IPS-15b (cell line): ENCODE measurements around the gene PVALEF.
"Not testable (repeated sequence)": the region's sequence is repeated elsewhere in the genome, so short reads cannot be mapped to it uniquely, and the experiment has no call there.

Experiments used
- H3K27me3 ChIP-seq: one replicate; pipeline ENCODE4 v1.6.1; 2013; ENCODE audit warnings: low read length; ENCODE audit not compliant: control insufficient read depth, insufficient read depth
- H3K36me3 ChIP-seq: one replicate; pipeline ENCODE4 v1.6.1; 2013; ENCODE audit warnings: low read length; ENCODE audit not compliant: control insufficient read depth, insufficient read depth
- H3K4me1 ChIP-seq: one replicate; pipeline ENCODE4 v1.6.1; 2013; ENCODE audit warnings: mild to moderate bottlenecking, low read length; ENCODE audit not compliant: control insufficient read depth, insufficient read depth
- H3K4me3 ChIP-seq: one replicate; pipeline ENCODE4 v1.5.1; 2013; ENCODE audit warnings: low read depth, low read length
- H3K9ac ChIP-seq: one replicate; pipeline ENCODE4 v1.6.1; 2013; ENCODE audit warnings: low read depth, mild to moderate bottlenecking, low read length
- H3K9me3 ChIP-seq: one replicate; pipeline ENCODE4 v1.6.1; 2013; ENCODE audit warnings: mild to moderate bottlenecking, low read length; ENCODE audit not compliant: control insufficient read depth, insufficient read depth

PVALEF gene

DNA sequence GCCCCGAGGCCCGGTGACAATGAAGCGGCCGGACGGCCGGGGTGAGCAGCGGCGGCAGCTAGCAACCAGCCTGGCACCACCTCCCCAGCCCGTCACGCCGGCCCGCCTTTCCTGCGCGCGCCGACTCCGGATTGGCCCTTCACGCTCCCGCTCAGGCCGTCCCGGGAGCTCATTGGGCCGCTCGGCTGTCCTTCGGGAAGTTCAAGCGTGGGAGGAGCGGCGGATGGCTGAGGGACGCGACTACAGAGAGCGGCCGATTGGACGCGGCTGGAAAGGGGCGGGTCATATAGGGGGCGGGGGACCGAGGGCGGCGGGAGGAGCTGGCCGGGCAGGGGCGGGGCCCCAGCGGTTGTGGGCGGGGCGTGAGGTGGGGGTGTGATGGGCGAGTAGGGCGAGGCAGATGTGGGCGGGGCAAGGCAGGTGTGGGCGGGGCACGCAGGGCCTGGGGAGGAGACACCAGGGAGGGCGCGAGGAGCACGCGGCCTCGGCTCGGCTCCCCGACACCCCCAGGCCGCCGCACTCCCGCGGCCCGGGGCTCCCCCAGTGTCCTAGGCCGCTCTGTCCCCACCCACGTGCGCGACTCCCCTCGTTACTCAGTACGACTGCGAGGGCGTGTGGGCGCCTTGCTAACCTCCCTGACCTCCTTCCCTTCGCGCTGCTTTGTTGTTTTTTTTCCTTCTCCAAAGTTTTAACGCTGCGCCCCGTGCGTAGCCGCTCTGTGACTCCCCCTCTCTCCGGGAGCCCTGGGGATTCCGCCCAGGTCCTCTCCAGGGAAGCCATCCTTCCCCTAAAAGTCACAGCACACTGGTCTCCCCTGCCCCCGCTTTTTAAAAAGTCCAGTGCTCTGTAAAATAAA lies 57.8 kb downstream of the PVALEF start, which contains the start of gene CEP131:
TSS of gene CEP131 (minus strand) at position 60 of the 856 bp plus-strand sequence. CDS start 2,909 bp downstream, outside the sequence.
- Histone ChIP-seq H3K4me3 (peak within 1 kb of the TSS; percentile 71), H3K4me1 (peaks cover 6% of the 10 kb centered on the region), H3K9ac (no peak within 1 kb of the TSS), H3K27me3 (peaks cover 6% of the 10 kb centered on the region), H3K36me3 (peaks cover 8% of the 10 kb centered on the region), H3K9me3 (no peaks in the 10 kb centered on the region)

GRCh38 chr17:81223762-81224130 lies 58.4 kb downstream of the PVALEF start:
- peak overlapping the region; percentile 56 for H3K4me3 ChIP-seq
- H3K9ac ChIP-seq, result no peak overlapping the region

DNA sequence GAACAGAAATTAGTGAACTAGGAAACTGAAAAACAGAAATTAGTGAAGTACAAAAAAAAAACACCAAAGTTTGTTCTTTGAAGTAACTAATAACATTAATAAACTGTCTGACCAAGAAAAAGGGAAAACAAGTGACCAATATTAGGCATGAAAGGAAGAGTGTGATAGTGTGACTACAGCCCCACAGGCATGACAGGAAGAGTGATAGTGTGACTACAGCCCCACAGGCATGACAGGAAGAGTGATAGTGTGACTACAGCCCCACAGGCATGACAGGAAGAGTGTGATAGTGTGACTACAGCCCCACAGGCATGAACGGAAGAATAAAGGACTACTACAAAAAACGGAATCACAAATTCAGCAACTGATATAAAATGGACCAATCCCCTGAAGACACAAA lies 62.3 kb downstream of the PVALEF start:
- not testable (repeated sequence) for H3K9ac ChIP-seq, H3K4me3 ChIP-seq, H3K4me1 ChIP-seq, H3K27me3 ChIP-seq, H3K9me3 ChIP-seq
- peaks cover 16% of the 10 kb centered on the region for H3K36me3 ChIP-seq

More at GRCh38 chr17:81223762-81224130, 58.4 kb downstream of the PVALEF start:
- peaks cover 6% of the 10 kb centered on the region for H3K4me1 ChIP-seq
- no peaks in the 10 kb centered on the region for H3K9me3 ChIP-seq
- peaks cover 6% of the 10 kb centered on the region for H3K27me3 ChIP-seq
- H3K36me3 ChIP-seq, result peaks cover 8% of the 10 kb centered on the region

GRCh38 chr17:81228420-81228819 lies 63.1 kb downstream of the PVALEF start:
- peaks cover 2% of the 10 kb centered on the region for H3K4me1 ChIP-seq
- no peak overlapping the region for H3K4me3 ChIP-seq

DNA sequence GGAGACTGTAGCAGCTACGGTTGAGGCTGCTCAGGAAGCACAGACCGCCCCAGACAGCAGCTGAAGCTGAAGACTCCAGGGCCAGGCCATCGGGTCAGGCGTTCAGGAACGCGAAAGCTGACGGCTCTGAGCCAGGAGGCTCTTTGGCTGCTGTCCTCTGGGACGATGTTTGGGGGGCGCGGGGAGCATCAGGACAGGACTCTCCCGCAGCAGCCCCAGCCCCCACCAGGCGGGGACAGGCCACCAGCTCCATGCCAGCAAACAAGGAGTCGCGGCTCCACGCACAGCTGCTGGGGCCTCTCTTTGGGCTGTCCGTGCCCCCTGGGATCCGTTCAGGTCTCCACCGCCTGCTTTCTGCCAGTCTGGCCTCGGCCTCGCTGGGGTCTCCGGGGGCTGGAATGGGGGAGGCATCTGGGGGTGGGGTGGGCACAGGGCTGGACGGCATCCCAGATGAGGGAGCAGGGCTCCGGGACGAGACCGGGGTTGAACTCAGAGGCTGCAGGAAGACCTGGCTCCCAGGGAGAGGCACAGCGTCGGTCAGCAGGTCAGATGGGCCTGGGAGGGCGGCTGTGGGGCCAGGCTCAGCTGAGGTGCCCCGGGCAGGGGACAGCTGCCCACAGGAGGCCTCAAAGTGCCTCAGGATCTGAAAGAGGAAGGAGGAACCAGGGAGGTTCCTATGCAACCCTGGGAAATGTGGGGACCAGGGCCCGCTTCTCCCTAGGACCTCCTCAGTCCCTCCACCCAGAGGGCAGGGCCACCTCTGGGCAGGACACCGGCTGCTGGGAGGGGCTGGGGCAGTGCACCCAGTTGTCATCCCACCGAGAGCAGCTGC lies 63.7 kb downstream of the PVALEF start:
- no peaks in the 10 kb centered on the region for H3K9me3 ChIP-seq
- H3K27me3 ChIP-seq, result peaks cover 2% of the 10 kb centered on the region
- H3K4me3 ChIP-seq, result no peak overlapping the region
- H3K9ac ChIP-seq, result no peak overlapping the region
- peaks cover 21% of the 10 kb centered on the region for H3K36me3 ChIP-seq
- no peaks in the 10 kb centered on the region for H3K4me1 ChIP-seq

More at GRCh38 chr17:81228420-81228819, 63.1 kb downstream of the PVALEF start:
- Histone ChIP-seq H3K27me3 (peaks cover 6% of the 10 kb centered on the region), H3K36me3 (peaks cover 18% of the 10 kb centered on the region), H3K9ac (no peak overlapping the region), H3K9me3 (no peaks in the 10 kb centered on the region)

GRCh38 chr17:81229666-81229920 lies 64.3 kb downstream of the PVALEF start:
- Histone ChIP-seq H3K9me3 (no peaks in the 10 kb centered on the region), H3K9ac (no peak overlapping the region), H3K36me3 (peaks cover 21% of the 10 kb centered on the region), H3K4me1 (no peaks in the 10 kb centered on the region), H3K27me3 (no peaks in the 10 kb centered on the region), H3K4me3 (no peak overlapping the region)

DNA sequence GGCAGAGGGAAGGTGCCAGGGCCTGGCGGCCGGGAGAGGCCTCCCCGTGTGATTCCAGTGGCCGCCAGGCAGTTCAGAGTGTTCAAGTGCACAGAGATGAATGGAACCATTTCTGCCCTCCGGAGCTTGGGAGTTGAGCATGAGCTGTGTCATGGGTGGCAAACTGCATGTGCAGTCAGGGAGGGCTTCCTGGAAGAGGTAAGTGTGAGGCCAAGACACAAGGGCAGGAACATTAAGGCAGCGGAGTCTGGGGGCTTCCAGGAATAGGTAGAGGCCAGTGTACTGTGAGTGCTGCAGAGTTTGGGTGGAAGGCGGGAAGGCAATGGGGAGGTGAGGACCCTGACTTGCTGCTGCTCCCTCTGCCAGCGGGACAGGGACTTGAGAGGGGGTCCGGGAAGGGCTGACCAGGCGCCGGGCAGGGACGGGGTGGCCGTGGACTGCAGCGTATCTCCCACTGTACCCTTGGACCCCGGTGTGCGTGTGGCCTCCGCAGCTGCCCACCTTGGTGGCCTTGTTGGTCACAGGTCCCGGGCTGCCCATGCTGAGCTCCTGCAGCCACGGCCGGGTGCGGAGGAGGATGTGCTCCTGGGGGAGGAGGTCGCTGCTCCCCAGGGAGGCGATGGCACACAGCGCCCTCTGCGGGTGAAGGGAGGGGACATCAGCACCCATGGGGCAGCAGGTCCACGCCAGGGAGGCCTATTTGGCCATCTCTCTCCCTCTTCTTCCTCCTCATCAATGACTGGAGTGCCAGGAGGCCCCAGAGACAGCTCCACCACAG lies 64.9 kb downstream of the PVALEF start:
- H3K36me3 ChIP-seq, result peaks cover 21% of the 10 kb centered on the region
- H3K4me3 ChIP-seq, result no peak overlapping the region
- H3K9me3 ChIP-seq, result no peaks in the 10 kb centered on the region
- H3K4me1 ChIP-seq, result no peaks in the 10 kb centered on the region
- H3K9ac ChIP-seq, result no peak overlapping the region
- H3K27me3 ChIP-seq, result no peaks in the 10 kb centered on the region

GRCh38 chr17:81231121-81231645 lies 65.9 kb downstream of the PVALEF start:
- Histone ChIP-seq H3K9ac (no peak overlapping the region), H3K9me3 (no peaks in the 10 kb centered on the region), H3K4me3 (no peak overlapping the region), H3K36me3 (peaks cover 21% of the 10 kb centered on the region), H3K27me3 (no peaks in the 10 kb centered on the region), H3K4me1 (no peaks in the 10 kb centered on the region)

GRCh38 chr17:81231766-81232581 lies 66.7 kb downstream of the PVALEF start:
- Histone ChIP-seq H3K9ac (no peak overlapping the region), H3K9me3 (no peaks in the 10 kb centered on the region), H3K27me3 (no peaks in the 10 kb centered on the region), H3K4me1 (no peaks in the 10 kb centered on the region), H3K4me3 (no peak overlapping the region), H3K36me3 (peaks cover 21% of the 10 kb centered on the region)
